HUDEP-2 (cell line): Measurements from ENCODE around the gene JCAD.
A peak's percentile ranks its signal among the peaks of the same experiment; 100 is the strongest.
"Not testable (repeated sequence)": the region's sequence is repeated elsewhere in the genome, so short reads cannot be mapped to it uniquely, and the experiment has no call there.

Source experiments
- DNase-seq, 76 experiments: peaks; one replicate each; lab custom pipeline; 2025; ENCODE audit not compliant: unreplicated experiment in 76 of 76; lab: John Stamatoyannopoulos, UW

Gene JCAD

GRCh38 chr10:30059209-30060107 lies at the start of gene JCAD:
Gene JCAD, minus strand, starts transcription at chr10:30059586. Its CDS starts 11,774 bp downstream, at chr10:30047812.
- DNase-seq, result peak in 28 of 76 experiments; percentile 1 to 52 (median 22)

GRCh38 chr10:30106987-30107386 lies 47.6 kb upstream of the JCAD start:
- no peak for DNase-seq

GRCh38 chr10:30103595-30104320 lies 44.4 kb upstream of the JCAD start:
- no peak for DNase-seq

- not testable (repeated sequence) for DNase-seq
Measured at GRCh38 chr10:30099706-30100105, 40.3 kb upstream of the JCAD start.

- no peak for DNase-seq
Measured at GRCh38 chr10:30099101-30099500, 39.7 kb upstream of the JCAD start.

GRCh38 chr10:30098629-30099028 lies 39.2 kb upstream of the JCAD start:
- no peak for DNase-seq

- no peak for DNase-seq
Measured at GRCh38 chr10:30096564-30096963, 37.2 kb upstream of the JCAD start.

GRCh38 chr10:30095631-30096422 lies 36.4 kb upstream of the JCAD start:
- no peak for DNase-seq

GRCh38 chr10:30094601-30095000 lies 35.2 kb upstream of the JCAD start:
- DNase-seq, result no peak

- DNase-seq, result no peak
Measured at GRCh38 chr10:30093303-30093950, 34.0 kb upstream of the JCAD start.

- no peak for DNase-seq
Measured at GRCh38 chr10:30092151-30092790, 32.9 kb upstream of the JCAD start.

GRCh38 chr10:30091136-30091535 lies 31.8 kb upstream of the JCAD start:
- DNase-seq, result no peak

GRCh38 chr10:30088178-30088577 lies 28.8 kb upstream of the JCAD start:
- no peak for DNase-seq

- DNase-seq, result no peak
Measured at GRCh38 chr10:30083934-30084333, 24.5 kb upstream of the JCAD start.

GRCh38 chr10:30081182-30081581 lies 21.8 kb upstream of the JCAD start:
- DNase-seq, result no peak

GRCh38 chr10:30080161-30080560 lies 20.8 kb upstream of the JCAD start:
- DNase-seq, result no peak

GRCh38 chr10:30079408-30079807 lies 20.0 kb upstream of the JCAD start:
- DNase-seq, result no peak

- no peak for DNase-seq
Measured at GRCh38 chr10:30075481-30075880, 16.1 kb upstream of the JCAD start.

- DNase-seq, result no peak
Measured at GRCh38 chr10:30074933-30075332, 15.5 kb upstream of the JCAD start.

- no peak for DNase-seq
Measured at GRCh38 chr10:30074090-30074489, 14.7 kb upstream of the JCAD start.
